HepG2 (cell line): ENCODE results near the gene CAMTA2. TPM values are rescaled to one million over a fixed set of nuclear protein-coding genes. Genes with fewer than 3 reads are reported as not detected.

Experiments
- ATAC-seq: fragments of 200-7000 bp; cut with Tn5 transposase; 3 replicates; pipeline ENCODE4 v1.9.1; 2020; ENCODE audit warnings: mild to moderate bottlenecking, moderate library complexity
- BruUV-seq: library from RNA; stranded (reverse); fragments of 400-500 nt; replicated peaks from 2 replicates; lab custom pipeline; 2021; lab: Mats Ljungman, UMichigan
- CTCF ChIA-PET: fragments of 300-600 bp; formaldehyde crosslinking; extraction: SDS; loops from one replicate; lab custom pipeline; 2021; ENCODE audit warnings: low total read pairs, inconsistent platforms, low intra/inter-chr PET ratio; lab: Yijun Ruan, JAX
- POLR2A ChIA-PET: fragments of 350-600 bp; sonication (Branson Sonifier 250); formaldehyde crosslinking; loops from one replicate; lab custom pipeline; 2020; ENCODE audit warnings: antibody characterized with exemption, inconsistent platforms; lab: Yijun Ruan, JAX
- DNase-seq: peaks from one replicate; pipeline ENCODE4 v3.0.0-alpha.2; 2015; ENCODE audit warnings: low spot score
- FAIRE-seq: peaks from 3 replicates; lab custom pipeline; 2011; peaks lifted over from hg19 to GRCh38; lab: Jason Lieb, UNC
- H2AFZ ChIP-seq: one replicate; pipeline ENCODE4 v1.6.1; 2011; ENCODE audit warnings: low read length, inconsistent platforms
- H3K27ac ChIP-seq: fragments of 300-600 bp; 3 replicates; pipeline ENCODE4 v1.8.0; 2011; ENCODE audit warnings: mixed run types, mild to moderate bottlenecking, mixed read lengths, low read length, inconsistent platforms; ENCODE audit not compliant: insufficient read depth; ENCODE audit errors: extremely low read length
- H3K27me3 ChIP-seq, 2 experiments: fragments of 200-600 bp in 1 of 2; 2 replicates in 1 of 2; 3 replicates in 1 of 2; pipeline versions ENCODE4 v1.6.0 to v1.8.0; 2011; ENCODE audit warnings: low read length in 2 of 2, mild to moderate bottlenecking in 2 of 2, moderate library complexity in 2 of 2, inconsistent platforms in 1 of 2; ENCODE audit not compliant: insufficient read depth in 2 of 2, control insufficient read depth in 1 of 2
- H3K36me3 ChIP-seq, 2 experiments: fragments of 200-600 bp in 1 of 2; replicated peaks in 1 of 2; 2 replicates in 1 of 2; 3 replicates in 1 of 2; pipeline versions ENCODE4 v1.5.1 to v1.8.0; 2011; ENCODE audit warnings: low read length in 2 of 2, inconsistent platforms in 1 of 2; ENCODE audit not compliant: insufficient read depth in 2 of 2, control insufficient read depth in 1 of 2
- H3K4me1 ChIP-seq: 2 replicates; pipeline ENCODE4 v1.5.1; 2012; ENCODE audit warnings: low read length, inconsistent platforms; ENCODE audit not compliant: insufficient read depth
- H3K4me2 ChIP-seq: 2 replicates; pipeline ENCODE4 v1.6.0; 2011; ENCODE audit warnings: low read depth, low read length, inconsistent platforms
- H3K4me3 ChIP-seq, 3 experiments: fragments of 200-600 bp in 1 of 3; sonication (generic), shearing (Covaris generic) in 1 of 3; replicated peaks in 1 of 3; 2 replicates each; pipeline ENCODE4 v1.5.1; 2011 to 2016; ENCODE audit warnings: low read length in 3 of 3, inconsistent platforms in 2 of 3, low read depth in 2 of 3, mild to moderate bottlenecking in 2 of 3, control low read depth in 1 of 3, mixed read lengths in 1 of 3; ENCODE audit not compliant: insufficient read depth in 1 of 3
- H3K79me2 ChIP-seq: one replicate; pipeline ENCODE4 v1.6.1; 2011; ENCODE audit warnings: low read length, inconsistent platforms; ENCODE audit not compliant: insufficient read depth
- H3K9ac ChIP-seq: 2 replicates; pipeline ENCODE4 v1.6.0; 2011; ENCODE audit warnings: mild to moderate bottlenecking, low read depth, low read length, inconsistent platforms; ENCODE audit not compliant: insufficient read depth
- H3K9me3 ChIP-seq: 2 replicates; pipeline ENCODE4 v1.5.1; 2012; ENCODE audit warnings: mild to moderate bottlenecking, low read length
- H4K20me1 ChIP-seq: 2 replicates; pipeline ENCODE4 v1.6.0; 2011; ENCODE audit warnings: inconsistent platforms, mild to moderate bottlenecking, low read length, moderate library complexity; ENCODE audit not compliant: insufficient read depth
- ASH2L ChIP-seq: fragments of 300-600, 200-600 bp; sonication (generic); IDR thresholded peaks from 2 replicates; pipeline ENCODE4 v1.7.0; 2017; ENCODE audit warnings: low read depth, mild to moderate bottlenecking, moderate library complexity, mixed read lengths, low read length; ENCODE audit not compliant: insufficient read length
- CREB1 ChIP-seq, 2 experiments: fragments of 450-650 bp in 1 of 2; IDR thresholded peaks; 2 replicates each; pipeline ENCODE4 v1.6.1; 2016 to 2017; ENCODE audit warnings: control low read depth in 1 of 2, mild to moderate bottlenecking in 1 of 2, missing compliant biosample characterization in 1 of 2, missing genetic modification characterization in 1 of 2
- RBM22 ChIP-seq: fragments of 200-400 bp; formaldehyde crosslinking; optimal IDR thresholded peaks from 2 replicates; pipeline ENCODE3; 2017; ENCODE audit warnings: mild to moderate bottlenecking, low read length, moderate library complexity
- REL ChIP-seq: sonication (generic); formaldehyde crosslinking; conservative IDR thresholded peaks from 2 replicates; pipeline ENCODE4 v1.8.0; 2022; ENCODE audit warnings: mild to moderate bottlenecking, missing genetic modification reagents, moderate library complexity
- SMARCC2 ChIP-seq: fragments of 450-650 bp; IDR thresholded peaks from 2 replicates; pipeline ENCODE4 v1.6.1; 2017; ENCODE audit warnings: antibody characterized with exemption, mild to moderate bottlenecking
- ZNF136 ChIP-seq: sonication (generic); formaldehyde crosslinking; IDR thresholded peaks from 2 replicates; pipeline ENCODE4 v1.8.1; 2022; ENCODE audit warnings: low read depth, mild to moderate bottlenecking, moderate library complexity, missing genetic modification reagents
- WGBS: methylation state at CpG from one replicate; pipeline ENCODE4 v1.1.6; 2017; ENCODE audit warnings: low lambda C conversion rate; 5-methylcytosine and 5-hydroxymethylcytosine counted together
- in situ Hi-C: cut with HindIII; loops from 2 replicates; pipeline ENCODE4 v1.10.0; 2017; ENCODE audit warnings: low pct_unique_long_range_greater_than_20kb; ENCODE audit not compliant: extremely low pct_ligation_motif_present
- intact Hi-C: fragments of 100-400 bp; cut with micrococcal nuclease; formaldehyde crosslinking; loops from one replicate; pipeline ENCODE4 v1.10.0; 2022; ENCODE audit not compliant: unreplicated experiment
- polyA plus RNA-seq, 8 experiments: library from polyadenylated mRNA; depleted of rRNA in 3 of 8; stranded (reverse) in 7 of 8; unstranded in 1 of 8; fragments of >200 nt; fragmentation: Illumina TruSeq in 4 of 8; extraction: Trizol in 4 of 8; gene quantifications; 2 replicates each; pipeline versions ENCODE4 v1.2.1 to v1.2.3, GENCODE V29; 2011 to 2016; ENCODE audit warnings: low read depth in 4 of 8, missing spikeins in 1 of 8, mixed read lengths in 1 of 8; ENCODE audit not compliant: insufficient read depth in 1 of 8
- total RNA-seq, 5 experiments: library from RNA; depleted of rRNA; stranded (reverse); fragments of >200 nt; fragmentation: Illumina TruSeq; extraction: Trizol; gene quantifications; 2 replicates each; pipeline ENCODE4 v1.2.3, GENCODE V29; 2016; ENCODE audit warnings: low read depth in 1 of 5
- TF ChIP-seq, protein P1 (sequence below): sonication (generic); formaldehyde crosslinking; IDR thresholded peaks from 2 replicates; pipeline ENCODE4 v1.4.0; 2020; ENCODE audit warnings: missing genetic modification reagents
- TF ChIP-seq, protein P2 (sequence below): sonication (generic); formaldehyde crosslinking; IDR thresholded peaks from 2 replicates; pipeline ENCODE4 v1.4.0; 2020; ENCODE audit warnings: missing genetic modification reagents, borderline replicate concordance
- TF ChIP-seq, protein P3 (sequence below): sonication (generic); formaldehyde crosslinking; IDR thresholded peaks from 2 replicates; pipeline ENCODE4 v1.4.0; 2020; ENCODE audit warnings: missing genetic modification reagents
- TF ChIP-seq, protein P4 (sequence below): sonication (generic); formaldehyde crosslinking; IDR thresholded peaks from 2 replicates; pipeline ENCODE4 v1.8.1; 2023; ENCODE audit warnings: mild to moderate bottlenecking, missing genetic modification reagents

The CAMTA2 gene
- total and polyA plus RNA-seq, 2 of the 13 experiments (the other 11 are each of a cell fraction or from before 2014, with no cell fraction given): 4.1 to 7.1 TPM

DNA sequence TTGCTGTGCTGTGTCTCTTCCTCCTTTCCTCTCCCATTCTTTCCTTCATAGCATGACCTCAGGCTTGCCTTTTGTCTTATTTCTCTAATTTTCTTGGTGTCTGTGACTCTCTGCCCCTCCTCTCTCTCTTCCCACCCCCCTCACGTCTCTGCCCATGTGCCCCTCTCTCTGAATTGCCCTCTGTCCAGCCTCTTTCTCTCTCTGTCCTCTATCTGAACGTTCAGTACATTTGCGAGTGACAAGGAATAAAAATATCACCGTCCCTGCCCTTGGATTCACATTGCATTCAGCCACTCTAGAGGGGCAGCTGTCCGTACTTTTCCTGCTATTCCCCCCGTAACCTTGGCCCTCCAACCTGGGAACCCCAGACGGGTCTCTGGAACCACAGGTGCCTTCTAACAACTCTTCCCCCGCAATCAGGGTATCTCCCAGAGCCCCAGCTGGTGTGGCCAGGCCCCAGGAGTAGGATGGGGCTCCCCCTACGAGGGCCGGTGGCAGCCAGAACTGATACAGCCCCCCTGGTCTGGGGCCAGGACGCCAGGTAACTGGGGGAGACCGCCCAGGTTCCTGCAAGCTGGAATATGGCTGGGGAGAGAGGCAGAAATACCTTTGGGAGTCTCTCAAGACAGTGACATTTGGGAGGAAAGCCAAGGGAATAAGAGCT is 12.1 kb upstream of the CAMTA2 start:
- BruUV-seq: TSS peak; percentile 73
- H3K9ac ChIP-seq: peak overlapping the region; percentile 92
- peaks cover 28% of the 10 kb centered on the region for H3K4me1 ChIP-seq
- intact Hi-C loops (no loop called here), in situ Hi-C loops (no loop called here)
- H3K79me2 ChIP-seq: peaks cover 27% of the 10 kb centered on the region
- H3K4me2 ChIP-seq: peak overlapping the region; percentile 82
- H4K20me1 ChIP-seq: no peaks in the 10 kb centered on the region
- POLR2A ChIA-PET: interaction anchor here (0.8 to 5.1 kb wide), 8 partner anchors 12 to 60 kb away, joined by 3 to 74 read pairs (median 8); partner anchors contain the start of genes CAMTA2, ENO3, RNF167 and SLC25A11
- FAIRE-seq: no peak
- H3K4me3 ChIP-seq: peak overlapping the region; percentile 91 to 93 (median 92)
- CTCF ChIA-PET: no interaction called here
- H2AFZ ChIP-seq: no peak overlapping the region
- no peaks in the 10 kb centered on the region for H3K9me3 ChIP-seq
- ATAC-seq: no peak
- H3K27ac ChIP-seq: peak overlapping the region; percentile 93
- H3K36me3 ChIP-seq: peaks cover 15 to 38% of the 10 kb centered on the region in 2 experiments
- no peak for DNase-seq
- H3K27me3 ChIP-seq: no peaks in the 10 kb centered on the region; a peak in 1 of 5 replicates
- WGBS: 67% methylated on average over 12 of the region's 12 CpGs
- peak; percentile 51 for TF ChIP-seq RBM22
- TF ChIP-seq CREB1 (IDR thresholded peaks at IDR 0.05): no peak
- TF ChIP-seq CREB1 (CRISPR knock-in tag; IDR thresholded peaks at IDR 0.05): 0 out of 2 replicates have a peak, but pooled peaks have one; percentile 5
- TF ChIP-seq, protein P1, sequence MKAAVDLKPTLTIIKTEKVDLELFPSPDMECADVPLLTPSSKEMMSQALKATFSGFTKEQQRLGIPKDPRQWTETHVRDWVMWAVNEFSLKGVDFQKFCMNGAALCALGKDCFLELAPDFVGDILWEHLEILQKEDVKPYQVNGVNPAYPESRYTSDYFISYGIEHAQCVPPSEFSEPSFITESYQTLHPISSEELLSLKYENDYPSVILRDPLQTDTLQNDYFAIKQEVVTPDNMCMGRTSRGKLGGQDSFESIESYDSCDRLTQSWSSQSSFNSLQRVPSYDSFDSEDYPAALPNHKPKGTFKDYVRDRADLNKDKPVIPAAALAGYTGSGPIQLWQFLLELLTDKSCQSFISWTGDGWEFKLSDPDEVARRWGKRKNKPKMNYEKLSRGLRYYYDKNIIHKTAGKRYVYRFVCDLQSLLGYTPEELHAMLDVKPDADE: 0 out of 2 replicates have a peak, but pooled peaks have one; percentile 27
- TF ChIP-seq ASH2L: peak; percentile 15
- TF ChIP-seq, protein P2, sequence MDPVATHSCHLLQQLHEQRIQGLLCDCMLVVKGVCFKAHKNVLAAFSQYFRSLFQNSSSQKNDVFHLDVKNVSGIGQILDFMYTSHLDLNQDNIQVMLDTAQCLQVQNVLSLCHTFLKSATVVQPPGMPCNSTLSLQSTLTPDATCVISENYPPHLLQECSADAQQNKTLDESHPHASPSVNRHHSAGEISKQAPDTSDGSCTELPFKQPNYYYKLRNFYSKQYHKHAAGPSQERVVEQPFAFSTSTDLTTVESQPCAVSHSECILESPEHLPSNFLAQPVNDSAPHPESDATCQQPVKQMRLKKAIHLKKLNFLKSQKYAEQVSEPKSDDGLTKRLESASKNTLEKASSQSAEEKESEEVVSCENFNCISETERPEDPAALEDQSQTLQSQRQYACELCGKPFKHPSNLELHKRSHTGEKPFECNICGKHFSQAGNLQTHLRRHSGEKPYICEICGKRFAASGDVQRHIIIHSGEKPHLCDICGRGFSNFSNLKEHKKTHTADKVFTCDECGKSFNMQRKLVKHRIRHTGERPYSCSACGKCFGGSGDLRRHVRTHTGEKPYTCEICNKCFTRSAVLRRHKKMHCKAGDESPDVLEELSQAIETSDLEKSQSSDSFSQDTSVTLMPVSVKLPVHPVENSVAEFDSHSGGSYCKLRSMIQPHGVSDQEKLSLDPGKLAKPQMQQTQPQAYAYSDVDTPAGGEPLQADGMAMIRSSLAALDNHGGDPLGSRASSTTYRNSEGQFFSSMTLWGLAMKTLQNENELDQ (CRISPR knock-in tag): no peak
- TF ChIP-seq REL: 0 out of 2 replicates have a peak, but pooled peaks have one; percentile 4
- TF ChIP-seq, protein P3, sequence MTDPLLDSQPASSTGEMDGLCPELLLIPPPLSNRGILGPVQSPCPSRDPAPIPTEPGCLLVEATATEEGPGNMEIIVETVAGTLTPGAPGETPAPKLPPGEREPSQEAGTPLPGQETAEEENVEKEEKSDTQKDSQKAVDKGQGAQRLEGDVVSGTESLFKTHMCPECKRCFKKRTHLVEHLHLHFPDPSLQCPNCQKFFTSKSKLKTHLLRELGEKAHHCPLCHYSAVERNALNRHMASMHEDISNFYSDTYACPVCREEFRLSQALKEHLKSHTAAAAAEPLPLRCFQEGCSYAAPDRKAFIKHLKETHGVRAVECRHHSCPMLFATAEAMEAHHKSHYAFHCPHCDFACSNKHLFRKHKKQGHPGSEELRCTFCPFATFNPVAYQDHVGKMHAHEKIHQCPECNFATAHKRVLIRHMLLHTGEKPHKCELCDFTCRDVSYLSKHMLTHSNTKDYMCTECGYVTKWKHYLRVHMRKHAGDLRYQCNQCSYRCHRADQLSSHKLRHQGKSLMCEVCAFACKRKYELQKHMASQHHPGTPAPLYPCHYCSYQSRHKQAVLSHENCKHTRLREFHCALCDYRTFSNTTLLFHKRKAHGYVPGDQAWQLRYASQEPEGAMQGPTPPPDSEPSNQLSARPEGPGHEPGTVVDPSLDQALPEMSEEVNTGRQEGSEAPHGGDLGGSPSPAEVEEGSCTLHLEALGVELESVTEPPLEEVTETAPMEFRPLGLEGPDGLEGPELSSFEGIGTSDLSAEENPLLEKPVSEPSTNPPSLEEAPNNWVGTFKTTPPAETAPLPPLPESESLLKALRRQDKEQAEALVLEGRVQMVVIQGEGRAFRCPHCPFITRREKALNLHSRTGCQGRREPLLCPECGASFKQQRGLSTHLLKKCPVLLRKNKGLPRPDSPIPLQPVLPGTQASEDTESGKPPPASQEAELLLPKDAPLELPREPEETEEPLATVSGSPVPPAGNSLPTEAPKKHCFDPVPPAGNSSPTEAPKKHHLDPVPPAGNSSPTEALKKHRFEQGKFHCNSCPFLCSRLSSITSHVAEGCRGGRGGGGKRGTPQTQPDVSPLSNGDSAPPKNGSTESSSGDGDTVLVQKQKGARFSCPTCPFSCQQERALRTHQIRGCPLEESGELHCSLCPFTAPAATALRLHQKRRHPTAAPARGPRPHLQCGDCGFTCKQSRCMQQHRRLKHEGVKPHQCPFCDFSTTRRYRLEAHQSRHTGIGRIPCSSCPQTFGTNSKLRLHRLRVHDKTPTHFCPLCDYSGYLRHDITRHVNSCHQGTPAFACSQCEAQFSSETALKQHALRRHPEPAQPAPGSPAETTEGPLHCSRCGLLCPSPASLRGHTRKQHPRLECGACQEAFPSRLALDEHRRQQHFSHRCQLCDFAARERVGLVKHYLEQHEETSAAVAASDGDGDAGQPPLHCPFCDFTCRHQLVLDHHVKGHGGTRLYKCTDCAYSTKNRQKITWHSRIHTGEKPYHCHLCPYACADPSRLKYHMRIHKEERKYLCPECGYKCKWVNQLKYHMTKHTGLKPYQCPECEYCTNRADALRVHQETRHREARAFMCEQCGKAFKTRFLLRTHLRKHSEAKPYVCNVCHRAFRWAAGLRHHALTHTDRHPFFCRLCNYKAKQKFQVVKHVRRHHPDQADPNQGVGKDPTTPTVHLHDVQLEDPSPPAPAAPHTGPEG (CRISPR knock-in tag): 0 out of 2 replicates have a peak, but pooled peaks have one; percentile 19
- TF ChIP-seq, protein P4, sequence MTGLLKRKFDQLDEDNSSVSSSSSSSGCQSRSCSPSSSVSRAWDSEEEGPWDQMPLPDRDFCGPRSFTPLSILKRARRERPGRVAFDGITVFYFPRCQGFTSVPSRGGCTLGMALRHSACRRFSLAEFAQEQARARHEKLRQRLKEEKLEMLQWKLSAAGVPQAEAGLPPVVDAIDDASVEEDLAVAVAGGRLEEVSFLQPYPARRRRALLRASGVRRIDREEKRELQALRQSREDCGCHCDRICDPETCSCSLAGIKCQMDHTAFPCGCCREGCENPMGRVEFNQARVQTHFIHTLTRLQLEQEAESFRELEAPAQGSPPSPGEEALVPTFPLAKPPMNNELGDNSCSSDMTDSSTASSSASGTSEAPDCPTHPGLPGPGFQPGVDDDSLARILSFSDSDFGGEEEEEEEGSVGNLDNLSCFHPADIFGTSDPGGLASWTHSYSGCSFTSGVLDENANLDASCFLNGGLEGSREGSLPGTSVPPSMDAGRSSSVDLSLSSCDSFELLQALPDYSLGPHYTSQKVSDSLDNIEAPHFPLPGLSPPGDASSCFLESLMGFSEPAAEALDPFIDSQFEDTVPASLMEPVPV (CRISPR knock-in tag): 0 out of 2 replicates have a peak, but pooled peaks have one; percentile 40
- no peak for TF ChIP-seq ZNF136 (CRISPR knock-in tag)
- TF ChIP-seq SMARCC2: no peak
